Memory B cell (primary cell): ENCODE measurements around the gene FGF2.

ENCODE experiments used
- ATAC-seq: fragments of 150-1000 bp; cut with Tn5 transposase; 2 replicates; pipeline ENCODE4 v1.10.0; 2021; ENCODE audit warnings: low read depth, mild to moderate bottlenecking, moderate library complexity
- DNase-seq, 2 donors: peaks; one replicate each; pipeline ENCODE4 v3.0.0; 2022; ENCODE audit warnings: low spot score in 2 of 2
- H3K27ac Mint-ChIP-seq: one replicate; pipeline ENCODE4 v1.8.0; 2022; ENCODE audit warnings: mild to moderate bottlenecking, moderate library complexity, mixed read lengths
- H3K27me3 Mint-ChIP-seq: one replicate; pipeline ENCODE4 v1.8.0; 2022; ENCODE audit warnings: mixed read lengths
- H3K36me3 Mint-ChIP-seq: one replicate; pipeline ENCODE4 v1.8.0; 2022; ENCODE audit warnings: mild to moderate bottlenecking, mixed read lengths
- H3K4me1 Mint-ChIP-seq: one replicate; pipeline ENCODE4 v1.8.0; 2022; ENCODE audit warnings: mixed read lengths
- H3K4me3 Mint-ChIP-seq: one replicate; pipeline ENCODE4 v1.8.0; 2022; ENCODE audit warnings: mild to moderate bottlenecking, moderate library complexity, mixed read lengths
- H3K9me3 Mint-ChIP-seq: one replicate; pipeline ENCODE4 v1.8.0; 2022; ENCODE audit warnings: mixed read lengths

Gene FGF2

GRCh38 chr4:122900314-122900713 lies 73.7 kb downstream of the FGF2 start:
- Mint-ChIP-seq H3K27ac (no peak overlapping the region), H3K4me3 (no peak overlapping the region), H3K9me3 (no peaks in the 10 kb centered on the region), H3K27me3 (no peaks in the 10 kb centered on the region), H3K36me3 (peaks cover 3% of the 10 kb centered on the region), H3K4me1 (no peaks in the 10 kb centered on the region)
- ATAC-seq, result no peak
- DNase-seq, result no peak

GRCh38 chr4:122901247-122902010 lies 74.8 kb downstream of the FGF2 start:
- DNase-seq (no peak), ATAC-seq (no peak)
- Mint-ChIP-seq H3K9me3 (no peaks in the 10 kb centered on the region), H3K27me3 (no peaks in the 10 kb centered on the region), H3K27ac (no peak overlapping the region), H3K4me3 (no peak overlapping the region), H3K4me1 (no peaks in the 10 kb centered on the region), H3K36me3 (peaks cover 9% of the 10 kb centered on the region)

GRCh38 chr4:122903766-122904288 lies 77.2 kb downstream of the FGF2 start:
- H3K9me3 Mint-ChIP-seq, result no peaks in the 10 kb centered on the region

GRCh38 chr4:122906859-122907305 lies 80.3 kb downstream of the FGF2 start:
- Mint-ChIP-seq H3K27me3 (no peaks in the 10 kb centered on the region), H3K4me3 (no peak overlapping the region), H3K36me3 (peaks cover 9% of the 10 kb centered on the region), H3K9me3 (no peaks in the 10 kb centered on the region), H3K4me1 (no peaks in the 10 kb centered on the region), H3K27ac (no peak overlapping the region)
- no peak for ATAC-seq
- DNase-seq, result no peak

More at GRCh38 chr4:122903766-122904288, 77.2 kb downstream of the FGF2 start:
- DNase-seq (no peak), ATAC-seq (no peak)
- Mint-ChIP-seq H3K27me3 (no peaks in the 10 kb centered on the region), H3K36me3 (peaks cover 11% of the 10 kb centered on the region), H3K4me3 (no peak overlapping the region), H3K27ac (no peak overlapping the region), H3K4me1 (no peaks in the 10 kb centered on the region)

GRCh38 chr4:122908223-122908622 lies 81.6 kb downstream of the FGF2 start:
- Mint-ChIP-seq H3K36me3 (peaks cover 9% of the 10 kb centered on the region), H3K4me1 (no peaks in the 10 kb centered on the region), H3K27me3 (no peaks in the 10 kb centered on the region), H3K27ac (no peak overlapping the region), H3K9me3 (no peaks in the 10 kb centered on the region), H3K4me3 (no peak overlapping the region)
- ATAC-seq (no peak), DNase-seq (no peak)

GRCh38 chr4:122909683-122910082 lies 83.1 kb downstream of the FGF2 start:
- Mint-ChIP-seq H3K27me3 (no peaks in the 10 kb centered on the region), H3K4me3 (no peak overlapping the region), H3K9me3 (no peaks in the 10 kb centered on the region), H3K36me3 (peaks cover 9% of the 10 kb centered on the region), H3K4me1 (no peaks in the 10 kb centered on the region), H3K27ac (no peak overlapping the region)
- DNase-seq (no peak), ATAC-seq (no peak)

- Mint-ChIP-seq H3K36me3 (peaks cover 2% of the 10 kb centered on the region), H3K9me3 (no peaks in the 10 kb centered on the region), H3K4me3 (no peak overlapping the region), H3K27me3 (no peaks in the 10 kb centered on the region), H3K4me1 (no peaks in the 10 kb centered on the region), H3K27ac (no peak overlapping the region)
- ATAC-seq (no peak), DNase-seq (no peak)
These were observed 85.0 kb downstream of the FGF2 start for GRCh38 chr4:122911588-122911987.

GRCh38 chr4:122912810-122913575 lies 86.4 kb downstream of the FGF2 start:
- no peak for DNase-seq
- Mint-ChIP-seq H3K4me3 (no peak overlapping the region), H3K27me3 (no peaks in the 10 kb centered on the region), H3K9me3 (no peaks in the 10 kb centered on the region), H3K36me3 (peaks cover 2% of the 10 kb centered on the region), H3K4me1 (no peaks in the 10 kb centered on the region), H3K27ac (no peak overlapping the region)
- no peak for ATAC-seq

GRCh38 chr4:122914292-122914904 lies 87.8 kb downstream of the FGF2 start:
- no peaks in the 10 kb centered on the region for H3K9me3 Mint-ChIP-seq
- H3K27me3 Mint-ChIP-seq, result no peaks in the 10 kb centered on the region
- DNase-seq (no peak), ATAC-seq (no peak)
- no peak overlapping the region for H3K27ac Mint-ChIP-seq
- H3K36me3 Mint-ChIP-seq, result no peaks in the 10 kb centered on the region
- no peak overlapping the region for H3K4me3 Mint-ChIP-seq
- no peaks in the 10 kb centered on the region for H3K4me1 Mint-ChIP-seq

GRCh38 chr4:122914938-122915337 lies 88.3 kb downstream of the FGF2 start:
- Mint-ChIP-seq H3K36me3 (no peaks in the 10 kb centered on the region), H3K27me3 (no peaks in the 10 kb centered on the region), H3K27ac (no peak overlapping the region), H3K4me1 (no peaks in the 10 kb centered on the region), H3K9me3 (no peaks in the 10 kb centered on the region), H3K4me3 (no peak overlapping the region)
- ATAC-seq (no peak), DNase-seq (no peak)

- no peak overlapping the region for H3K27ac Mint-ChIP-seq
- DNase-seq (no peak), ATAC-seq (no peak)
- no peak overlapping the region for H3K4me3 Mint-ChIP-seq
- no peaks in the 10 kb centered on the region for H3K9me3 Mint-ChIP-seq
- no peaks in the 10 kb centered on the region for H3K27me3 Mint-ChIP-seq
- H3K4me1 Mint-ChIP-seq, result no peaks in the 10 kb centered on the region
- no peaks in the 10 kb centered on the region for H3K36me3 Mint-ChIP-seq
These were observed 91.1 kb downstream of the FGF2 start for GRCh38 chr4:122917731-122918130.

- DNase-seq, result no peak
- Mint-ChIP-seq H3K27me3 (no peaks in the 10 kb centered on the region), H3K9me3 (no peaks in the 10 kb centered on the region), H3K4me1 (peaks cover 3% of the 10 kb centered on the region), H3K4me3 (no peak overlapping the region), H3K27ac (no peak overlapping the region), H3K36me3 (no peaks in the 10 kb centered on the region)
- ATAC-seq, result no peak
These were observed 93.8 kb downstream of the FGF2 start for GRCh38 chr4:122920473-122920872.

- H3K9me3 Mint-ChIP-seq, result no peaks in the 10 kb centered on the region
These were observed 94.7 kb downstream of the FGF2 start for GRCh38 chr4:122921300-122921699.

More at GRCh38 chr4:122921300-122921699, 94.7 kb downstream of the FGF2 start:
- Mint-ChIP-seq H3K36me3 (no peaks in the 10 kb centered on the region), H3K27me3 (no peaks in the 10 kb centered on the region), H3K4me1 (peaks cover 3% of the 10 kb centered on the region), H3K4me3 (peak overlapping the region; percentile 43), H3K27ac (no peak overlapping the region)
- ATAC-seq, result no peak
- no peak for DNase-seq
